GM23338 (cell line): ENCODE data around the gene TIRAP. TPM values are rescaled to one million over a fixed set of nuclear protein-coding genes. Genes with fewer than 3 reads are reported as not detected.

Experiments
- ATAC-seq: fragments of 200-7000 bp; cut with Tn5 transposase; 3 replicates; pipeline ENCODE4 v1.9.1; 2020
- DNase-seq: peaks from one replicate; pipeline ENCODE4 v3.0.0-alpha.2; 2015; ENCODE audit warnings: low spot score
- H2AFZ ChIP-seq: fragments of 200-600 bp; sonication (generic); 2 replicates; pipeline ENCODE4 v1.8.0; 2016; ENCODE audit warnings: antibody characterized with exemption, mild to moderate bottlenecking, moderate library complexity
- H3F3A ChIP-seq: fragments of 200-600 bp; sonication (generic); replicated peaks from 2 replicates; pipeline ENCODE4 v1.8.0; 2017; ENCODE audit warnings: antibody characterized with exemption, mixed run types, low read depth
- H3K27ac ChIP-seq: fragments of 200-600 bp; sonication (generic); 2 replicates; pipeline ENCODE4 v1.6.1; 2016; ENCODE audit warnings: low read depth
- H3K27me3 ChIP-seq: fragments of 200-600 bp; sonication (generic); 2 replicates; pipeline ENCODE4 v1.8.0; 2016; ENCODE audit warnings: mild to moderate bottlenecking, mixed run types, moderate library complexity; ENCODE audit not compliant: insufficient read depth
- H3K36me3 ChIP-seq: fragments of 200-600 bp; sonication (generic); 2 replicates; pipeline ENCODE4 v1.8.0; 2016; ENCODE audit warnings: mild to moderate bottlenecking; ENCODE audit not compliant: insufficient read depth
- H3K4me1 ChIP-seq: fragments of 200-600 bp; sonication (generic); 2 replicates; pipeline ENCODE4 v1.8.0; 2016; ENCODE audit warnings: mild to moderate bottlenecking, moderate library complexity; ENCODE audit not compliant: insufficient read depth
- H3K4me2 ChIP-seq: fragments of 200-600 bp; sonication (generic); 2 replicates; pipeline ENCODE4 v1.7.1; 2017; ENCODE audit warnings: mixed run types
- H3K4me3 ChIP-seq: fragments of 200-600 bp; sonication (generic); 2 replicates; pipeline ENCODE4 v1.6.1; 2016; ENCODE audit warnings: mixed run types
- H3K79me2 ChIP-seq: fragments of 200-600 bp; sonication (generic); replicated peaks from 2 replicates; pipeline ENCODE4 v1.8.0; 2017; ENCODE audit warnings: mild to moderate bottlenecking; ENCODE audit not compliant: insufficient read depth
- H3K9me2 ChIP-seq: fragments of 200-600 bp; sonication (generic); 2 replicates; pipeline ENCODE4 v1.8.0; 2017; ENCODE audit not compliant: insufficient read depth
- H4K20me1 ChIP-seq: fragments of 200-600 bp; sonication (generic); replicated peaks from 2 replicates; pipeline ENCODE4 v1.8.0; 2017; ENCODE audit warnings: mild to moderate bottlenecking; ENCODE audit not compliant: insufficient read depth
- H3K27ac Mint-ChIP-seq: 2 replicates; pipeline ENCODE4 v1.8.0; 2020; ENCODE audit warnings: inconsistent platforms, mild to moderate bottlenecking, moderate library complexity, mixed read lengths
- H3K27me3 Mint-ChIP-seq: 3 replicates; pipeline ENCODE4 v1.8.0; 2022; ENCODE audit warnings: low read depth, mild to moderate bottlenecking, moderate library complexity, mixed read lengths, inconsistent platforms; ENCODE audit not compliant: insufficient read depth, poor library complexity
- H3K36me3 Mint-ChIP-seq: 3 replicates; pipeline ENCODE4 v1.8.0; 2021; ENCODE audit warnings: low read depth, mild to moderate bottlenecking, inconsistent platforms, moderate library complexity, mixed read lengths
- H3K4me1 Mint-ChIP-seq: 3 replicates; pipeline ENCODE4 v1.8.0; 2020; ENCODE audit warnings: mild to moderate bottlenecking, inconsistent platforms, mixed read lengths
- H3K4me3 Mint-ChIP-seq: 3 replicates; pipeline ENCODE4 v1.8.0; 2021; ENCODE audit warnings: moderate library complexity, mild to moderate bottlenecking, inconsistent platforms, mixed read lengths
- H3K9me3 Mint-ChIP-seq: 3 replicates; pipeline ENCODE4 v1.8.0; 2020; ENCODE audit warnings: moderate library complexity, mild to moderate bottlenecking, inconsistent platforms, mixed read lengths
- CREB1 ChIP-seq: fragments of 250-450 bp; sonication (Bioruptor Pico); IDR thresholded peaks from 2 replicates; pipeline ENCODE4 v1.5.0; 2020; ENCODE audit warnings: low read depth, mild to moderate bottlenecking, moderate library complexity
- CTCF ChIP-seq, 2 experiments: fragments of 200-600 bp in 1 of 2; sonication (generic) in 1 of 2; conservative IDR thresholded peaks; 2 replicates each; pipeline versions ENCODE4 v1.5.1 to v1.6.1; 2016 to 2017; ENCODE audit warnings: antibody characterized with exemption in 2 of 2, low read depth in 2 of 2, mild to moderate bottlenecking in 2 of 2, moderate library complexity in 1 of 2
- ETS1 ChIP-seq: IDR thresholded peaks from 2 replicates; pipeline ENCODE4 v1.6.1; 2016; ENCODE audit warnings: antibody characterized with exemption
- EZH2 ChIP-seq: fragments of 200-600 bp; sonication (generic); IDR thresholded peaks from one replicate; pipeline ENCODE4 v1.8.0; 2017; ENCODE audit warnings: antibody characterized with exemption, mild to moderate bottlenecking, low read depth; ENCODE audit not compliant: unreplicated experiment
- EZH2phosphoT487 ChIP-seq: fragments of 200-600 bp; sonication (generic); IDR thresholded peaks from one replicate; pipeline ENCODE4 v1.8.1; 2018; ENCODE audit warnings: antibody characterized with exemption; ENCODE audit not compliant: unreplicated experiment
- JUNB ChIP-seq: IDR thresholded peaks from one replicate; pipeline ENCODE4 v1.6.1; 2016; ENCODE audit warnings: antibody characterized with exemption; ENCODE audit not compliant: unreplicated experiment
- NANOG ChIP-seq: IDR thresholded peaks from 2 replicates; pipeline ENCODE4 v1.6.1; 2016; ENCODE audit warnings: antibody characterized with exemption, borderline replicate concordance
- POLR2AphosphoS5 ChIP-seq: IDR thresholded peaks from 2 replicates; pipeline ENCODE4 v1.6.1; 2016; ENCODE audit warnings: antibody characterized with exemption, low read depth
- STAT1 ChIP-seq: IDR thresholded peaks from one replicate; pipeline ENCODE4 v1.6.1; 2016; ENCODE audit warnings: antibody characterized with exemption; ENCODE audit not compliant: unreplicated experiment
- ZNF114 ChIP-seq: fragments of 250-450 bp; sonication (Bioruptor Pico); IDR thresholded peaks from 2 replicates; pipeline ENCODE4 v1.5.0; 2020; ENCODE audit warnings: mild to moderate bottlenecking, moderate library complexity
- ZNF331 ChIP-seq: fragments of 250-450 bp; sonication (Bioruptor Pico); IDR thresholded peaks from 2 replicates; pipeline ENCODE4 v1.5.0; 2020; ENCODE audit warnings: low read depth, mild to moderate bottlenecking, moderate library complexity
- polyA plus RNA-seq: library from polyadenylated mRNA; unstranded; fragments of >200 nt; fragmentation: Nextera tagmentation; extraction: Ambion mirVana; gene quantifications from 2 replicates; pipeline ENCODE4 v1.2.1, GENCODE V29; 2016
- total RNA-seq: library from RNA; depleted of rRNA; stranded (reverse); fragments of >200 nt; shearing (Covaris generic); gene quantifications from 2 replicates; pipeline ENCODE4 v1.2.3, GENCODE V29; 2014
- TF ChIP-seq, protein P1 (sequence below): IDR thresholded peaks from one replicate; pipeline ENCODE4 v1.6.1; 2018; ENCODE audit warnings: antibody characterized with exemption; ENCODE audit not compliant: unreplicated experiment

Gene TIRAP
- total and polyA plus RNA-seq, 2 experiments from 2014 or later: 1.1 to 3.4 TPM

DNA sequence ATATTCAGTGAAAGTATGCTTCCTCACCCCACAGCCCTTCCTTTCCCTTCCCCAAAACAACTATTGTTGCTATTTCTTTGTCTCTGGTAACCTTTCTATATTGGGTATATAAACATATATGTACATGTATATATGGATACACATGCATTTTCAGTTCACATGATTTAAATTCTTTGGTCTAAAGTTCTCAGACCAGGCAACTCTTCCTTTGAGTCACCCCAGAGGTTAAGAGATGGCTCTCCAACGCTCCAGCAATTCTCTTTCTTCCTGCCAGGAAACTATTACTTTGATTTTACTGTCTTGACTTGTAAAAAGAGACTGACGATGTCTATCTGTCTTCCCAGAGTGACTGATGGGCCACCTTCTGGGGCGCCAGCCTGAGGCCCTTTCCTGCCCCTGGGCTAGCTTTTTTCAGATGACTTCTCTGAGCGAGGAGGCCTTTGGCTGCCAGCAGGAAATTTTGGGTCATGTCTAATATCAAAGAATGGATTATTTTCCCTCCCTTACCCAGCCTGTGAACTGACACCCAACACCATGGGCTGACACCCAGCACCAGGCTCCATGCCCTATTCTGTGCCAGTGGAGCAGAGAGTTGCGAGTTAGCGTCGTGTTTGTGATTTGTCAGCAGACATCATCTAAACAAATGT lies 58.2 kb downstream of the TIRAP start:
- H3K4me1 Mint-ChIP-seq: peaks cover 35% of the 10 kb centered on the region
- no peaks in the 10 kb centered on the region for H3K36me3 ChIP-seq
- no peak overlapping the region for H3K27ac ChIP-seq

GRCh38 chr11:126341760-126342161 lies 58.9 kb downstream of the TIRAP start:
- H4K20me1 ChIP-seq: peaks cover 2% of the 10 kb centered on the region
- no peaks in the 10 kb centered on the region for H3K36me3 ChIP-seq
- H2AFZ ChIP-seq: no peak overlapping the region
- DNase-seq (no peak), ATAC-seq (no peak)
- no peaks in the 10 kb centered on the region for H3F3A ChIP-seq
- peaks cover 26% of the 10 kb centered on the region for H3K36me3 Mint-ChIP-seq
- peaks cover 11% of the 10 kb centered on the region for H3K4me1 ChIP-seq
- no peak overlapping the region for H3K27ac ChIP-seq
- no peak overlapping the region for H3K4me2 ChIP-seq
- peaks cover 35% of the 10 kb centered on the region for H3K4me1 Mint-ChIP-seq
- no peak overlapping the region for H3K4me3 ChIP-seq
- H3K9me3 Mint-ChIP-seq: no peaks in the 10 kb centered on the region; the same call in 2 of the 3 replicates
- H3K9me2 ChIP-seq: no peaks in the 10 kb centered on the region
- no peaks in the 10 kb centered on the region for H3K27me3 ChIP-seq
- no peak overlapping the region for H3K27ac Mint-ChIP-seq
- no peak overlapping the region for H3K4me3 Mint-ChIP-seq
- no peaks in the 10 kb centered on the region for H3K79me2 ChIP-seq
- peaks cover 17% of the 10 kb centered on the region for H3K27me3 Mint-ChIP-seq
- TF ChIP-seq ETS1: no peak
- no peak for TF ChIP-seq CTCF (conservative IDR thresholded peaks at IDR 0.05; ENCODE audit: low read depth in 2 of 2)
- no peak for TF ChIP-seq EZH2
- no peak for TF ChIP-seq ZNF114 (CRISPR knock-in tag)
- TF ChIP-seq STAT1: no peak
- no peak for TF ChIP-seq JUNB
- TF ChIP-seq NANOG: no peak
- TF ChIP-seq POLR2AphosphoS5: no peak
- TF ChIP-seq ZNF331: no peak
- TF ChIP-seq, protein P1, sequence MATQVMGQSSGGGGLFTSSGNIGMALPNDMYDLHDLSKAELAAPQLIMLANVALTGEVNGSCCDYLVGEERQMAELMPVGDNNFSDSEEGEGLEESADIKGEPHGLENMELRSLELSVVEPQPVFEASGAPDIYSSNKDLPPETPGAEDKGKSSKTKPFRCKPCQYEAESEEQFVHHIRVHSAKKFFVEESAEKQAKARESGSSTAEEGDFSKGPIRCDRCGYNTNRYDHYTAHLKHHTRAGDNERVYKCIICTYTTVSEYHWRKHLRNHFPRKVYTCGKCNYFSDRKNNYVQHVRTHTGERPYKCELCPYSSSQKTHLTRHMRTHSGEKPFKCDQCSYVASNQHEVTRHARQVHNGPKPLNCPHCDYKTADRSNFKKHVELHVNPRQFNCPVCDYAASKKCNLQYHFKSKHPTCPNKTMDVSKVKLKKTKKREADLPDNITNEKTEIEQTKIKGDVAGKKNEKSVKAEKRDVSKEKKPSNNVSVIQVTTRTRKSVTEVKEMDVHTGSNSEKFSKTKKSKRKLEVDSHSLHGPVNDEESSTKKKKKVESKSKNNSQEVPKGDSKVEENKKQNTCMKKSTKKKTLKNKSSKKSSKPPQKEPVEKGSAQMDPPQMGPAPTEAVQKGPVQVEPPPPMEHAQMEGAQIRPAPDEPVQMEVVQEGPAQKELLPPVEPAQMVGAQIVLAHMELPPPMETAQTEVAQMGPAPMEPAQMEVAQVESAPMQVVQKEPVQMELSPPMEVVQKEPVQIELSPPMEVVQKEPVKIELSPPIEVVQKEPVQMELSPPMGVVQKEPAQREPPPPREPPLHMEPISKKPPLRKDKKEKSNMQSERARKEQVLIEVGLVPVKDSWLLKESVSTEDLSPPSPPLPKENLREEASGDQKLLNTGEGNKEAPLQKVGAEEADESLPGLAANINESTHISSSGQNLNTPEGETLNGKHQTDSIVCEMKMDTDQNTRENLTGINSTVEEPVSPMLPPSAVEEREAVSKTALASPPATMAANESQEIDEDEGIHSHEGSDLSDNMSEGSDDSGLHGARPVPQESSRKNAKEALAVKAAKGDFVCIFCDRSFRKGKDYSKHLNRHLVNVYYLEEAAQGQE: no peak

More for the DNA sequence above, 58.2 kb downstream of the TIRAP start:
- peaks cover 26% of the 10 kb centered on the region for H3K36me3 Mint-ChIP-seq
- DNase-seq (no peak), ATAC-seq (no peak)
- Histone ChIP-seq H4K20me1 (no peaks in the 10 kb centered on the region; the same call in 1 of the 2 replicates), H3K79me2 (no peaks in the 10 kb centered on the region), H3F3A (no peaks in the 10 kb centered on the region), H3K4me1 (peaks cover 8% of the 10 kb centered on the region), H3K4me2 (no peak overlapping the region), H3K4me3 (no peak overlapping the region), H3K9me2 (no peaks in the 10 kb centered on the region), H2AFZ (no peak overlapping the region), H3K27me3 (no peaks in the 10 kb centered on the region)
- TF ChIP-seq CTCF (conservative IDR thresholded peaks at IDR 0.05; ENCODE audit: low read depth in 2 of 2): no peak
- TF ChIP-seq ZNF331: no peak
- no peak for TF ChIP-seq EZH2
- TF ChIP-seq STAT1: no peak
- no peak for TF ChIP-seq ZNF114 (CRISPR knock-in tag)
- no peak for TF ChIP-seq POLR2AphosphoS5
- TF ChIP-seq CREB1 (CRISPR knock-in tag): no peak
- no peak for TF ChIP-seq EZH2phosphoT487
- peaks cover 13% of the 10 kb centered on the region for H3K27me3 Mint-ChIP-seq
- H3K4me3 Mint-ChIP-seq: no peak overlapping the region
- H3K9me3 Mint-ChIP-seq: no peaks in the 10 kb centered on the region
- no peak overlapping the region for H3K27ac Mint-ChIP-seq
